GM12891 (cell line): ENCODE data around the gene RAB6C.
"Not testable (repeated sequence)": the region's sequence is repeated elsewhere in the genome, so short reads cannot be mapped to it uniquely, and the experiment has no call there.

Experiments used
- DNase-seq: peaks from one replicate; pipeline ENCODE4 v3.0.0; 2011; ENCODE audit warnings: low spot score; ENCODE audit not compliant: insufficient read length
- FAIRE-seq: peaks from 2 replicates; lab custom pipeline; 2011; peaks lifted over from hg19 to GRCh38; lab: Jason Lieb, UNC
- PAX5 ChIP-seq: IDR thresholded peaks from 2 replicates; pipeline ENCODE4 v1.6.1; 2011; ENCODE audit warnings: low read length, moderate library complexity, mild to moderate bottlenecking; ENCODE audit not compliant: insufficient read depth, severe bottlenecking
- POLR2A ChIP-seq: IDR thresholded peaks from 2 replicates; pipeline ENCODE4 v1.6.1; 2011; ENCODE audit warnings: low read depth, low read length, control low read depth
- POLR2AphosphoS5 ChIP-seq: IDR thresholded peaks from 2 replicates; pipeline ENCODE4 v1.6.1; 2011; ENCODE audit warnings: low read depth, low read length, control low read depth
- POU2F2 ChIP-seq: IDR thresholded peaks from 2 replicates; pipeline ENCODE4 v1.6.1; 2011; ENCODE audit warnings: low read depth, mild to moderate bottlenecking, control low read depth, low read length, moderate library complexity
- SPI1 ChIP-seq: IDR thresholded peaks from 2 replicates; pipeline ENCODE4 v1.6.1; 2011; ENCODE audit warnings: low read depth, low read length, control low read depth
- TAF1 ChIP-seq: IDR thresholded peaks from 2 replicates; pipeline ENCODE4 v1.6.1; 2011; ENCODE audit warnings: low read depth, low read length, control low read depth

RAB6C gene

GRCh38 chr2:129975016-129975774, 4.3 kb upstream of the RAB6C start:
- TF ChIP-seq POU2F2, result no peak
- TF ChIP-seq POLR2AphosphoS5, result no peak
- TF ChIP-seq SPI1, result no peak
- TF ChIP-seq PAX5, result no peak
- no peak for TF ChIP-seq TAF1
- no peak for TF ChIP-seq POLR2A
- no peak for FAIRE-seq
- DNase-seq, result no peak

GRCh38 chr2:129976969-129977368, 2.5 kb upstream of the RAB6C start:
- DNase-seq, FAIRE-seq: not testable (repeated sequence)

GRCh38 chr2:129977986-129978385, 1.5 kb upstream of the RAB6C start:
- DNase-seq, result no peak
- no peak for FAIRE-seq
- TF ChIP-seq TAF1 (no peak), PAX5 (no peak), POLR2AphosphoS5 (no peak), POLR2A (no peak), POU2F2 (no peak), SPI1 (no peak)

GRCh38 chr2:129980246-129980645, 780 bp downstream of the RAB6C start:
- peak; percentile 61 for TF ChIP-seq SPI1
- peak; percentile 65 for FAIRE-seq
- not testable (repeated sequence) for DNase-seq

- FAIRE-seq, result not testable (repeated sequence)
Observed at GRCh38 chr2:129981689-129982088, 2.2 kb downstream of the RAB6C start.

GRCh38 chr2:129984426-129984825, 5.0 kb downstream of the RAB6C start:
- FAIRE-seq (no peak), DNase-seq (no peak)
- TF ChIP-seq POLR2AphosphoS5 (no peak), PAX5 (no peak), TAF1 (no peak), SPI1 (no peak), POLR2A (no peak), POU2F2 (no peak)

More at GRCh38 chr2:129981689-129982088, 2.2 kb downstream of the RAB6C start:
- not testable (repeated sequence) for DNase-seq

GRCh38 chr2:129992415-129993006, 13.0 kb downstream of the RAB6C start:
- FAIRE-seq, DNase-seq: not testable (repeated sequence)

GRCh38 chr2:129993151-129993550, 13.7 kb downstream of the RAB6C start:
- not testable (repeated sequence) for FAIRE-seq, DNase-seq

- FAIRE-seq, DNase-seq: not testable (repeated sequence)
Observed at GRCh38 chr2:129996657-129997237, 17.3 kb downstream of the RAB6C start.

- not testable (repeated sequence) for FAIRE-seq
Observed at GRCh38 chr2:129998771-129999170, 19.3 kb downstream of the RAB6C start.

GRCh38 chr2:130005862-130006261, 26.4 kb downstream of the RAB6C start:
- FAIRE-seq, DNase-seq: not testable (repeated sequence)

More at GRCh38 chr2:129998771-129999170, 19.3 kb downstream of the RAB6C start:
- not testable (repeated sequence) for DNase-seq

GRCh38 chr2:130016701-130017100, 37.2 kb downstream of the RAB6C start:
- FAIRE-seq, DNase-seq: not testable (repeated sequence)
